Fibroblast of the aortic adventitia (primary cell): ENCODE results near the gene H6PD. TPM values are rescaled to one million over a fixed set of nuclear protein-coding genes. Genes with fewer than 3 reads are reported as not detected.

Experiments used
- DNase-seq: peaks from one replicate; pipeline ENCODE4 v3.0.0-alpha.2; 2010; ENCODE audit warnings: low read depth
- H3K4me3 ChIP-seq: 2 replicates; pipeline ENCODE4 v1.5.1; 2011; ENCODE audit warnings: low read depth, mild to moderate bottlenecking, control low read depth, low read length, moderate library complexity
- total RNA-seq: library from RNA; depleted of rRNA; stranded (reverse); fragments of >200 nt; gene quantifications from 2 replicates; pipeline ENCODE4 v1.2.3, GENCODE V29; 2012; ENCODE audit warnings: low replicate concordance
- TF ChIP-seq, protein P1 (sequence below): IDR thresholded peaks from 2 replicates; pipeline ENCODE4 v1.5.1; 2011; ENCODE audit warnings: mild to moderate bottlenecking, low read length, control low read depth, inconsistent platforms; ENCODE audit not compliant: insufficient read depth

H6PD gene
- total RNA-seq, 1 donor = 36.9 TPM

DNA sequence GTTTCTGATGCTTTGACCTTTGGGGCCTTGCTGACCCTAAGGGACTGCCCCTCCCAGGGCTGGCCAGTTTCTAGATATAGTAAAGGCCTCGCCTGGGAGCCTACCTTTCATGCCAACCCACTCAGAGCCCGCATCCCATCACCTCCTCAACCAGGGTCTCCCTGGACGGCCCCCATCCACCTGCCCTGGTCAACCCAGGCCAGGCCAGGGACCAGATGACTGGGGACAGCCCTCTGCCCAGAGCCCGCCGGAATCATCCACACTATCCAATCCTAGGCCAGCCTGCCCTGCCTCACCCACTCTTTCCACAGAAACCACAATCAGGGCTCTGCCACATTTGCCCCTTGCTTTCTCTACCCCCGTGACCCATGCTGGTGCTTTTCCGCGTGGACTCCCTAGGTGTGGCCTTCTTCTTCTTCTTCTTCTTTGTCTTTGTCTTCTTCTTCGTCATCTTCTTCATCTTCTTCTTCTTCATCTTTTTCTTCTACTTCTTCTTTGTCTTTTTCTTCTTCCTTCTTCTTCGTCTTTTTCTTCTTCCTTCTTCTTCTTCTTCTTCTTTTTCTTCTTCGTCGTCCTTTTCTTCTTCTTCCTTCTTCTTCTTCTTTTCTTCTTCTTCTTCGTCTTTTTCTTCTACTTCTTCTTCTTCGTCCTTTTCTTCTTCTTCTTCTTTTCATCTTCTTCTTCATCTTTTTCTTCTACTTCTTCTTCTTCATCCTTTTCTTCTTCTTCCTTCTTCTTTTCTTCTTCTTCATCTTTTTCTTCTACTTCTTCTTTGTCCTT, 11.5 kb upstream of the H6PD start:
- no peak for DNase-seq
- no peak overlapping the region for H3K4me3 ChIP-seq
- TF ChIP-seq, protein P1, sequence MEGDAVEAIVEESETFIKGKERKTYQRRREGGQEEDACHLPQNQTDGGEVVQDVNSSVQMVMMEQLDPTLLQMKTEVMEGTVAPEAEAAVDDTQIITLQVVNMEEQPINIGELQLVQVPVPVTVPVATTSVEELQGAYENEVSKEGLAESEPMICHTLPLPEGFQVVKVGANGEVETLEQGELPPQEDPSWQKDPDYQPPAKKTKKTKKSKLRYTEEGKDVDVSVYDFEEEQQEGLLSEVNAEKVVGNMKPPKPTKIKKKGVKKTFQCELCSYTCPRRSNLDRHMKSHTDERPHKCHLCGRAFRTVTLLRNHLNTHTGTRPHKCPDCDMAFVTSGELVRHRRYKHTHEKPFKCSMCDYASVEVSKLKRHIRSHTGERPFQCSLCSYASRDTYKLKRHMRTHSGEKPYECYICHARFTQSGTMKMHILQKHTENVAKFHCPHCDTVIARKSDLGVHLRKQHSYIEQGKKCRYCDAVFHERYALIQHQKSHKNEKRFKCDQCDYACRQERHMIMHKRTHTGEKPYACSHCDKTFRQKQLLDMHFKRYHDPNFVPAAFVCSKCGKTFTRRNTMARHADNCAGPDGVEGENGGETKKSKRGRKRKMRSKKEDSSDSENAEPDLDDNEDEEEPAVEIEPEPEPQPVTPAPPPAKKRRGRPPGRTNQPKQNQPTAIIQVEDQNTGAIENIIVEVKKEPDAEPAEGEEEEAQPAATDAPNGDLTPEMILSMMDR = no peak

DNA sequence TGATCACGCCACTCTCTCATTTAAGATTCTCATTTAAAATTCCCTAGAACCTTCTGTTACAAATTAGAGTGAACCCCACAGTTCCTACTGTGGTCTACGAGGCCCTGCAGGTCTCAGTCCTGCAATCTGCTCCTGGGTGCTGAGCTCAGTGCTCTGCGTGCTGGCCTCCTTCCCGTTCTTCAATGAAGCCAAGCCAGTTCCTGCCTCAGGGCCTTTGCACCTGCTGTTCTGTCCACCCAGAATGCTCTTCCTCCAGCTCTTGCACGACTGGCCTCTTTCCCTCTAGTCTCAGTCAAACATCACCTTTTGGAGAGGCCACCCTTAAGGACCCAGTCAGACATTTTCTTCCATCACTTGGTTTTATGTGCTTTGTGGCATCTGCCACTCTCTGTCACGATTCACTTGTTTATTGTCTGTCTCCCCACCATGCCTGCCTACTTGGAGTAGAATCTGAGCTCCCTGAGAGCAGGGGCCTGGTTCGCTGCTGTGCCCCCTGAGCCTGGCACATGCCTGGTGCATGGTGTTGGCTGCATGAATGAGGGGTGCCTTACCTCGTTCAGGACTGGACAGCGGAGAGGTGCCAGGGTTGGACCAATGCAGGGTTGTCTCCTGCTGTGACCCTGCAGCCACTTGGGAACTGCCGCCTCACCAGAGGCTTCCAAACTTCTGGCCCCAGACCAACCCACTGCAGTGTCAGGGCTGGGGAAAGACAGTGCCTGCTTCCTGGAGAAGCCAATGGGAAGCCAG, 9.7 kb upstream of the H6PD start:
- TF ChIP-seq, protein P1 = no peak

DNA sequence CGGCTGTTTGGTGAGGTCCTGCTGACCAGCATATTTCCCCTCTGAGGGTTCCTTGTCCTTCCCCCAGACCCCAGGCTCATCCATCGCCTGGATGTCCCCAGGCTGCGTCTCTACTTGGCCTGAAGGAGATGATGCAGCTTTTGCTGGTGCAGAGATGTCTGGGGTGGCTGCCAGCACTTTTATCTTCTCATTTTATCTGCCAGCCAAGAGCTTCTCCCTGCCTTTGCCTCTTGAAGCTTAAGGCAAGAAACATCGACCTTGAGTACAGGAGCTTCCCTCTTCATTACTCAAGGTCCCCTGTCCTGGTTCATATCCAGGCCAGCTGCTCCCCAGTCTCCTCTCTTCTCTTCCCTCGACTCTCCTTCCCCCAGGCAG, 9.2 kb upstream of the H6PD start:
- no peak for DNase-seq
- no peak overlapping the region for H3K4me3 ChIP-seq
- TF ChIP-seq, protein P1 = no peak

More for the DNA sequence above, 9.7 kb upstream of the H6PD start:
- H3K4me3 ChIP-seq = no peak overlapping the region
- DNase-seq = no peak

DNA sequence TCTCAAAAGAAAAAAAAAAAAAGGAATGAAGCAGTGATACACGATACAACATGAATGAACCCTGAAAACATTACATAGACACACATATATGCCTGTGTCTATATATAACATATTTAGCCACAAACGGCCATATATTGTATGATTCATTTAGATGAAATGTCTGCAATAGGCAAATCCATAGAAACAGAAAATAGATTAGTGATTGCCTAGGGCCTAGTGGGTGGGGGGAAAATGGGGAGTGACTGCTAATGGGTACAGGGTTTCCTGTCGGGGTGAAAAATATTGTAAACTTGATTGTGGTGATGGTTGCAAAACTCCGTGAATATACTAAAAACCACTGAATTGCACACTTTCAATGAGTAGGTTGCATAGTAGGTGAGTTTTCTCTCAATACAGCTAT, 6.0 kb upstream of the H6PD start:
- DNase-seq = no peak
- H3K4me3 ChIP-seq = no peak overlapping the region
- TF ChIP-seq, protein P1 = no peak

DNA sequence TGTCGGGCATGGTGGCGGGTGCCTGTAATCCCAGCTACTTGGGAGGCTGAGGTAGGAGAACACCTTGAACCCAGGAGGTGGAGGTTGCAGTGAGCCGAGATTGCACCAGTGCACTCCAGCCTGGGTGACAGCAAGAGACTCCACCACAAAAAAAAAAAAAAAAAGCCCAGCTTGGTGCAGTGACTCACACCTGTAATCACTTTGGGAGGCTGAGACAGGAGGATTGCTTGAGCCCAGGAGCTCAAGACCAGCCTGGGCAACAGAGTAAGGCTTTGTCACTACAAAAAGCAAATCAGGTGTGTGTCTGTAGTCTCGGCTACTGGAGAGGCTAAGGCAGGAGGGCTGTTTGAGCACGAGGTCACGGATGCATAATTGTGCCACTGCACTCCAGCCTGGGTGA, 5.0 kb upstream of the H6PD start:
- no peak overlapping the region for H3K4me3 ChIP-seq
- TF ChIP-seq, protein P1 = no peak
- DNase-seq = no peak

DNA sequence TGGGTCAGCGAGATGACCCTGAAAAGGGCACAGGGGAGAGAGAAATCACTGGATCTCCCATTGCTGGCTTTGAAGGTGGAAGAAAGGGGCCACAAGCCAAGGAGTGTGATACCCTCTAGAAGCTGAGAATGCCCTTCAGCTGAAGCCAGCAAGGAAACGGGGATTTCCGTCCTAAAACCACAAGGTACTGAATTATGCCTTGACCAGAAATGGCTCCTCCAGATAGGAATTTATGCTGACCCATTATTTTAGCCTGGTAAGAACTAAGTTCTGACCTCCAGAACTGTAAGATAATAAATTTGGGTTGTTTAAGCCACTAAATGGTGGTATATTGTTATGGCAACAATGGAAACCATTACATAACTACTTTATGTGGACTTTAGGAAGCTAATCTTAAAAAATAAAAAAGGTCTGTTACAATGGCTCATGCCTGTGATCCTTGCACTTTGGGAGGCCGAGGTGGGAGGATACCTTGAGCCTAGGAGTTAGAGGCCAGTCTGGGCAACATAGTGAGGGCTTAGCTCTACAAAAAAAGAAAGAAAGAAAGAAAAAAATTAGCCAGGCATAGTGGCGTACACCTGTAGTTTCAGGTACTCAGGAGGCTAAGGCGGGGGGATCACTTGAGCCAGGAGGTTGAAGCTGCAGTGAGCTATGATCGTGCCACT, 3.6 kb upstream of the H6PD start:
- DNase-seq = no peak
- H3K4me3 ChIP-seq = no peak overlapping the region
- TF ChIP-seq, protein P1 = no peak
